ENCODE results near the gene CMA1.

CMA1 gene

DNA sequence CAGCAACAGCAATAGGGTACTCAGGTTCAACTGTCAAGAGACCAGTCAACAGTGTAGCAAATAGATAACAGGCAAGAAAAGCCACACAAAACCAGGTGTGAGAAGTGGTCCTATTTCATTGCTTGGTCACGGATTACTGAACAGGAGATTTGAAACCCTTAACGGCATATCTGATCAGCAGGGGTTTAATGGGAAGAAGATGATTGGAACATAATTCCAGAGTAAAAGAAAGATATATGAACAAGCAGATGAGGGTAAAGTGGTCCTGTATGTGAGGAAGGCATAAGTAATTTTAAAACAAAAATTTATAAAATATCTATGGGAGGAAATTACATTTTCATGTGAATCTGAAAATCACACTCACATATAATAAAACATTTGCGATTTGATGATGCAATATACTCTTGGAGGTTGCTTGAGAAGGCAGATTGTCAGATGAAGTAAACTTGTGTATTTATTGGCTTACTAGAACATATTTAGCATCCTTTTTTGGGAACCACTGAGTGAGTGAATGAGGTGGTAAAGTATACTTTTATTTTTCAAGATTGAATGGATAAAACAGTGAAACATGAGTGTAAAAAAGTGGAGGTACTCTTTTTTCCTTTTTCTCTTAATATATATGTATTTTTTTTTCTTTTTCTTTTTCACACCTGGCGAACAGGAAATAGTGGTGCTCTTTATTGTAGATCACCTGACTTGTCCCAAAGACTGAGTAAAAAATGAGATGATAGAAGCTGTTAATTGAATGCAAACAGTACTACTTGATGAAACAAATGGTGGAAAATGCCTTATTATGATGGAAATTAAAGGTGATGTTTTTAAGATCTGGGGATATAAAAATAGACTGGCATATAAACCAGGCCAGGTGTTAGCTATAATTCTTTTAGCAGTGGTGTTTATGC lies 43.9 kb downstream of the CMA1 start (continued):
- TF ChIP-seq, protein P1, sequence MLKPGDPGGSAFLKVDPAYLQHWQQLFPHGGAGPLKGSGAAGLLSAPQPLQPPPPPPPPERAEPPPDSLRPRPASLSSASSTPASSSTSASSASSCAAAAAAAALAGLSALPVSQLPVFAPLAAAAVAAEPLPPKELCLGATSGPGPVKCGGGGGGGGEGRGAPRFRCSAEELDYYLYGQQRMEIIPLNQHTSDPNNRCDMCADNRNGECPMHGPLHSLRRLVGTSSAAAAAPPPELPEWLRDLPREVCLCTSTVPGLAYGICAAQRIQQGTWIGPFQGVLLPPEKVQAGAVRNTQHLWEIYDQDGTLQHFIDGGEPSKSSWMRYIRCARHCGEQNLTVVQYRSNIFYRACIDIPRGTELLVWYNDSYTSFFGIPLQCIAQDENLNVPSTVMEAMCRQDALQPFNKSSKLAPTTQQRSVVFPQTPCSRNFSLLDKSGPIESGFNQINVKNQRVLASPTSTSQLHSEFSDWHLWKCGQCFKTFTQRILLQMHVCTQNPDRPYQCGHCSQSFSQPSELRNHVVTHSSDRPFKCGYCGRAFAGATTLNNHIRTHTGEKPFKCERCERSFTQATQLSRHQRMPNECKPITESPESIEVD (tag by site-specific recombination; IDR thresholded peaks at IDR 0.05) = peak; percentile 39; the same call in 1 of the 2 replicates
- no peak for TF ChIP-seq ZNF391 (tag by site-specific recombination; IDR thresholded peaks at IDR 0.05; ENCODE audit: borderline replicate concordance, low read depth)
- TF ChIP-seq ZNF114 (tag by site-specific recombination; IDR thresholded peaks at IDR 0.05) = no peak
- TF ChIP-seq SCRT1 (tag by site-specific recombination; IDR thresholded peaks at IDR 0.05; ENCODE audit: borderline replicate concordance) = peak; percentile 74

DNA sequence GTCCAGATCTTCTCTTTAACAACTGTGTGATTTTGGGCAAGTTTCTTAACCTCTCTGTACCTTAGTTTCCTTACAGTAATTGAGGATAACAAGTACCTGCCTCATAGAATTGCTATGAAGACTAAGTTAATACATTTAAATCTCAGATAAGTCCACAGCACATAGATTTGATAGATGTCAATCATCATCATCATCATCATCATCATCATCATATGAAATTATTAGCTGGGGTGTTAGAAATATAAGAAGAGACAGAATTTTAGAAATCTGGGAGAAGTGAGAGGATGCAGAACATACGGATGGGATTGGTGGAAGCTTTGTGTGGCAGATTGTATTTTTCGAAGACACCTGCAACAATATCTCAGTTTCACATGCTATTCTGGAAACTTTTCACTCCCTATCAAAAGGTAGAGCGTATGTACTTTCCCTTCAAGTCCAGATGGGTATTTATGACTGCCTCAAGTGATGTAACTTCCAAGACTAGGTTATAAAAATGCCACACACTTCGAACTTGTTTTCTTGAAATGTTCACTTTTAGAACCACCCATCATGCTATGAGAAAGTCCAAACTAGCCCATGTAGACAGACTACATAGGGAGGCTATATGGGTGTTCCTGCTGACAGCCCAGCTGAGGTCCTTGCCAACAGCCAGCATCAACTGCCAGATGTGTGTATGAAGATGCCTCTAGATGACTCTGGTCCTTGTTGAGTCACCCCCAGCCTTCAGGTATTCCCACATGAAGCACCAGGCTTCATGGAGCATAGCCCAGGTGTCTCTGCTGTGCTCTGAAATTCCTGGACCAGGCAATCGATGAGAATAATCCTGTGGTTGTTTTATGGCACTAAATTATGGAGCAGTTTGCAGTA lies 44.8 kb downstream of the CMA1 start:
- ChIA-PET POLR2A (no interaction called here), CTCF (interaction anchor here (0.6 kb wide), 1 partner anchor 145 kb away, joined by 3 read pairs; no protein-coding TSS in a partner anchor)

DNA sequence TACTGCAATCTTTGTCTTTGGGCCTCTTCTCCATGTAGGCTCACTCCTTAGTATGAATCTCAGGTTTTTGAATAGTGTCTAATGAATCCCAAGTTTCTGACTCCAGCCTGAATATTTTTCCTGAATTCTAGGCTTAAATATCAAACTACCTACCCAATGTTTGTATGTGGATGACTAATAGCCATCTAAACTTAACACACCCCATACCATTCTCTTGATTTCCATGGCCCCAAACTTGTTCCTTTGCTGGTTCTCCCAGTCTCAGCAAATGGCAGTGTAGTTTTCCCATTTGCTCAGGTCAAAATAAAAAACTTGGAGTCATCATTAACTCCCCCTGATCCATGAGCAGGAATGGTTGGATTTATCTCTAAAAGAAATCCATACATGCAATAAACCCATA lies 46.7 kb downstream of the CMA1 start:
- H3K36me3 ChIP-seq (ENCODE audit: control insufficient read depth in 2 of 2, insufficient read depth in 1 of 2, low read length in 2 of 2) = peaks cover 0 to 3% of the 10 kb centered on the region in 2 experiments; a peak in 1 of 3 replicates
- no peaks in the 10 kb centered on the region for H3K9me3 ChIP-seq (ENCODE audit: control insufficient read depth, insufficient read depth, low read depth, low read length)
- CTCF ChIA-PET = interaction anchor here (1.3 kb wide), 1 partner anchor 153 kb away, joined by 4 read pairs; no protein-coding TSS in a partner anchor
- POLR2A ChIA-PET = no interaction called here
- H3K4me1 ChIP-seq (ENCODE audit: control insufficient read depth, insufficient read depth, low read length) = 0 out of 2 replicates have a peak, but pooled peaks cover 2% of the 10 kb centered on the region
- TF ChIP-seq, protein P2, sequence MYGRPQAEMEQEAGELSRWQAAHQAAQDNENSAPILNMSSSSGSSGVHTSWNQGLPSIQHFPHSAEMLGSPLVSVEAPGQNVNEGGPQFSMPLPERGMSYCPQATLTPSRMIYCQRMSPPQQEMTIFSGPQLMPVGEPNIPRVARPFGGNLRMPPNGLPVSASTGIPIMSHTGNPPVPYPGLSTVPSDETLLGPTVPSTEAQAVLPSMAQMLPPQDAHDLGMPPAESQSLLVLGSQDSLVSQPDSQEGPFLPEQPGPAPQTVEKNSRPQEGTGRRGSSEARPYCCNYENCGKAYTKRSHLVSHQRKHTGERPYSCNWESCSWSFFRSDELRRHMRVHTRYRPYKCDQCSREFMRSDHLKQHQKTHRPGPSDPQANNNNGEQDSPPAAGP (tag by site-specific recombination; IDR thresholded peaks at IDR 0.05) = no peak
- no peak for TF ChIP-seq ZNF521 (tag by site-specific recombination; IDR thresholded peaks at IDR 0.05)
- no peak overlapping the region for H3K27ac ChIP-seq (ENCODE audit: extremely low read depth, low read depth, low read length)
- H3K4me3 ChIP-seq (ENCODE audit: low read depth, low read length) = no peak overlapping the region

More for the DNA sequence above, 44.8 kb downstream of the CMA1 start:
- H3K27ac ChIP-seq (ENCODE audit: extremely low read depth, low read depth, low read length) = no peak overlapping the region
- no peaks in the 10 kb centered on the region for H3K36me3 ChIP-seq (ENCODE audit: control insufficient read depth in 2 of 2, insufficient read depth in 1 of 2, low read length in 2 of 2)
- H3K4me3 ChIP-seq (ENCODE audit: low read depth, low read length) = no peak overlapping the region
- 0 out of 2 replicates have a peak, but pooled peaks cover 2% of the 10 kb centered on the region for H3K4me1 ChIP-seq (ENCODE audit: control insufficient read depth, insufficient read depth, low read length)
- no peak for TF ChIP-seq ZNF324 (tag by site-specific recombination; IDR thresholded peaks at IDR 0.05)
- no peak for TF ChIP-seq OVOL3 (tag by site-specific recombination; IDR thresholded peaks at IDR 0.05)
- TF ChIP-seq KLF10 (tag by site-specific recombination; IDR thresholded peaks at IDR 0.05) = no peak
- TF ChIP-seq, protein P3, sequence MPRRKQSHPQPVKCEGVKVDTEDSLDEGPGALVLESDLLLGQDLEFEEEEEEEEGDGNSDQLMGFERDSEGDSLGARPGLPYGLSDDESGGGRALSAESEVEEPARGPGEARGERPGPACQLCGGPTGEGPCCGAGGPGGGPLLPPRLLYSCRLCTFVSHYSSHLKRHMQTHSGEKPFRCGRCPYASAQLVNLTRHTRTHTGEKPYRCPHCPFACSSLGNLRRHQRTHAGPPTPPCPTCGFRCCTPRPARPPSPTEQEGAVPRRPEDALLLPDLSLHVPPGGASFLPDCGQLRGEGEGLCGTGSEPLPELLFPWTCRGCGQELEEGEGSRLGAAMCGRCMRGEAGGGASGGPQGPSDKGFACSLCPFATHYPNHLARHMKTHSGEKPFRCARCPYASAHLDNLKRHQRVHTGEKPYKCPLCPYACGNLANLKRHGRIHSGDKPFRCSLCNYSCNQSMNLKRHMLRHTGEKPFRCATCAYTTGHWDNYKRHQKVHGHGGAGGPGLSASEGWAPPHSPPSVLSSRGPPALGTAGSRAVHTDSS (tag by site-specific recombination; IDR thresholded peaks at IDR 0.05) = peak; percentile 79
- TF ChIP-seq ZNF664 (tag by site-specific recombination; IDR thresholded peaks at IDR 0.05) = no peak
- no peaks in the 10 kb centered on the region for H3K9me3 ChIP-seq (ENCODE audit: control insufficient read depth, insufficient read depth, low read depth, low read length)

DNA sequence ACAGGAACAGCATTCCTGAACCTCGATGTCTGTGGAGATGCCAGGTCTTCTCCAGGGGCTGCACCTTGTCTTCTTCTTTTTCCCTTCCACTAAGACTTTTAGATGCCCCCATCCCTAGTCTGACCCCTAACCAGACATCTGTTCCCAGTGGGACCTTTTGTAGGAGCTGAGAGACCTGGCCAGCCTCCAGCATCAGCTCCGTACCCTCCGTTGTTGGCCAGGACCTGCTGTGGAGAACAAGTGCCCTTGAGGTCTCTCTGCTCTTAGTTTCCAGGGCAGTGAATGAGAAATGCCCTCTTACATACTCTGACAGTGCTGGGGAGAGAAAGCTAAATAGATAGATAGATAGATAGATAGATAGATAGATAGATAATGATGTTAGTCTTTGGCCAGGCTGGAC lies 48.7 kb downstream of the CMA1 start:
- CTCF ChIA-PET = no interaction called here

More for the DNA sequence above, 48.7 kb downstream of the CMA1 start:
- POLR2A ChIA-PET = no interaction called here
- TF ChIP-seq ZNF132 (tag by site-specific recombination; IDR thresholded peaks at IDR 0.05; ENCODE audit: borderline replicate concordance) = no peak
- no peak for TF ChIP-seq ZNF626 (tag by site-specific recombination; IDR thresholded peaks at IDR 0.05)
- no peak for TF ChIP-seq ZNF23 (tag by site-specific recombination; IDR thresholded peaks at IDR 0.05; ENCODE audit: borderline replicate concordance)
- no peak for TF ChIP-seq ZNF707 (tag by site-specific recombination; IDR thresholded peaks at IDR 0.05)
- no peak for TF ChIP-seq ZNF658 (tag by site-specific recombination; IDR thresholded peaks at IDR 0.05)
- no peak for TF ChIP-seq ZNF354C (tag by site-specific recombination; IDR thresholded peaks at IDR 0.05; ENCODE audit: borderline replicate concordance, low read depth)
- Histone ChIP-seq H3K4me1 (ENCODE audit: control insufficient read depth, insufficient read depth, low read length) (0 out of 2 replicates have a peak, but pooled peaks cover 2% of the 10 kb centered on the region), H3K27ac (ENCODE audit: extremely low read depth, low read depth, low read length) (no peak overlapping the region), H3K9me3 (ENCODE audit: control insufficient read depth, insufficient read depth, low read depth, low read length) (no peaks in the 10 kb centered on the region), H3K36me3 (ENCODE audit: control insufficient read depth in 2 of 2, insufficient read depth in 1 of 2, low read length in 2 of 2) (peaks cover 0 to 3% of the 10 kb centered on the region in 2 experiments; a peak in 1 of 3 replicates), H3K4me3 (ENCODE audit: low read depth, low read length) (no peak overlapping the region)

All from HEK293 (cell line).